DOHH2 (cell line): ENCODE measurements around the gene SAMD4A.

Experiments used
- H3F3A ChIP-seq: fragments of 200-600 bp; sonication (generic), shearing (Covaris generic); 2 replicates; pipeline ENCODE4 v1.6.0; 2016; ENCODE audit warnings: antibody characterized with exemption, mild to moderate bottlenecking; ENCODE audit not compliant: control insufficient read depth, insufficient read depth
- H3K27ac ChIP-seq: fragments of 200-600 bp; sonication (generic); 2 replicates; pipeline ENCODE4 v1.5.1; 2014; ENCODE audit warnings: low read depth, mild to moderate bottlenecking, low read length, moderate library complexity
- H3K27me3 ChIP-seq: fragments of 200-600 bp; sonication (generic); 2 replicates; pipeline ENCODE4 v1.6.1; 2014; ENCODE audit warnings: mild to moderate bottlenecking, low read length, mixed read lengths; ENCODE audit not compliant: control insufficient read depth
- H3K36me3 ChIP-seq: fragments of 200-600 bp; sonication (generic); 2 replicates; pipeline ENCODE4 v1.6.1; 2014; ENCODE audit warnings: mild to moderate bottlenecking, low read length, moderate library complexity, mixed read lengths; ENCODE audit not compliant: control insufficient read depth
- H3K4me1 ChIP-seq: fragments of 200-600 bp; sonication (generic); 2 replicates; pipeline ENCODE4 v1.6.1; 2014; ENCODE audit warnings: mild to moderate bottlenecking, low read length, mixed read lengths; ENCODE audit not compliant: control insufficient read depth
- H3K4me2 ChIP-seq: fragments of 200-600 bp; sonication (generic); 2 replicates; pipeline ENCODE4 v1.6.0; 2014; ENCODE audit warnings: mild to moderate bottlenecking, low read length, moderate library complexity
- H3K4me3 ChIP-seq: fragments of 200-600 bp; sonication (generic); 2 replicates; pipeline ENCODE4 v1.5.1; 2014; ENCODE audit warnings: mild to moderate bottlenecking, low read length, mixed read lengths
- H3K79me2 ChIP-seq: fragments of 200-600 bp; sonication (generic); 2 replicates; pipeline ENCODE4 v1.6.1; 2014; ENCODE audit warnings: mild to moderate bottlenecking, low read length, mixed read lengths; ENCODE audit not compliant: control insufficient read depth
- H3K9me2 ChIP-seq: fragments of 200-600 bp; sonication (generic); replicated peaks from 2 replicates; pipeline ENCODE4 v1.6.1; 2014; ENCODE audit warnings: mild to moderate bottlenecking, low read length, mixed read lengths; ENCODE audit not compliant: control insufficient read depth
- H3K9me3 ChIP-seq: fragments of 200-600 bp; sonication (generic); 2 replicates; pipeline ENCODE4 v1.6.1; 2014; ENCODE audit warnings: antibody characterized with exemption, low read length, mixed read lengths; ENCODE audit not compliant: control insufficient read depth, insufficient read depth
- H4K20me1 ChIP-seq: fragments of 200-600 bp; sonication (generic); 2 replicates; pipeline ENCODE4 v1.6.0; 2014; ENCODE audit warnings: low read depth, mild to moderate bottlenecking, antibody characterized with exemption, low read length, moderate library complexity; ENCODE audit not compliant: control insufficient read depth, insufficient read depth
- EZH2phosphoT487 ChIP-seq: fragments of 200-600 bp; sonication (generic); IDR thresholded peaks from 2 replicates; pipeline ENCODE4 v1.6.1; 2017; ENCODE audit warnings: borderline replicate concordance, mild to moderate bottlenecking, antibody characterized with exemption, low read length, moderate library complexity, mixed read lengths
- TF ChIP-seq, protein P1 (sequence below): fragments of 200-600 bp; sonication (generic); IDR thresholded peaks from one replicate; pipeline ENCODE4 v1.5.1; 2014; ENCODE audit warnings: antibody characterized with exemption, mild to moderate bottlenecking, low read depth, low read length; ENCODE audit not compliant: poor library complexity, severe bottlenecking

The SAMD4A gene

DNA sequence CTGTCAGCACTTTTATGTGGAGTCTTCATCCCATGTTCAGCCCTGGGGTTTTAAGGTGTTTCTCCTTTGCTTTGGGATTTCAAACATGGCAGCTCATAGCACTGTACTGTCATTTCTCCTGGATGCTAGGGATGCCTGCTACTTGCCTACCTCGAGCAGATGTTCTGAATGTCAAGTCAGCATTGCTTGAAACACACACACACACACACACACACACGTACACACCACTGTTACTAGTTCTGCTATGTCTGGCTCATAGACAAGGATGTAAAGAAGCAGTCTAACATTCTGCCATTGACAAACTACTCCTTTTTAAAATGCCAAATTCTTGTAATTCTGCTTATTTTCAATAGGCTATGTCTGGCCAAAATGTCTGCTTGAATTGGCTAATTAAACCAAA is 72.7 kb downstream of the SAMD4A start:
- Histone ChIP-seq H3K4me2 (no peak overlapping the region), H3K27me3 (peaks cover 21% of the 10 kb centered on the region; the same call in 1 of the 2 replicates), H3K4me3 (no peak overlapping the region), H3K9me3 (no peaks in the 10 kb centered on the region), H3K4me1 (no peaks in the 10 kb centered on the region), H4K20me1 (no peaks in the 10 kb centered on the region), H3K27ac (no peak overlapping the region), H3K79me2 (no peaks in the 10 kb centered on the region), H3K9me2 (no peaks in the 10 kb centered on the region), H3K36me3 (no peaks in the 10 kb centered on the region), H3F3A (no peaks in the 10 kb centered on the region)
- no peak for TF ChIP-seq EZH2phosphoT487
- TF ChIP-seq, protein P1, sequence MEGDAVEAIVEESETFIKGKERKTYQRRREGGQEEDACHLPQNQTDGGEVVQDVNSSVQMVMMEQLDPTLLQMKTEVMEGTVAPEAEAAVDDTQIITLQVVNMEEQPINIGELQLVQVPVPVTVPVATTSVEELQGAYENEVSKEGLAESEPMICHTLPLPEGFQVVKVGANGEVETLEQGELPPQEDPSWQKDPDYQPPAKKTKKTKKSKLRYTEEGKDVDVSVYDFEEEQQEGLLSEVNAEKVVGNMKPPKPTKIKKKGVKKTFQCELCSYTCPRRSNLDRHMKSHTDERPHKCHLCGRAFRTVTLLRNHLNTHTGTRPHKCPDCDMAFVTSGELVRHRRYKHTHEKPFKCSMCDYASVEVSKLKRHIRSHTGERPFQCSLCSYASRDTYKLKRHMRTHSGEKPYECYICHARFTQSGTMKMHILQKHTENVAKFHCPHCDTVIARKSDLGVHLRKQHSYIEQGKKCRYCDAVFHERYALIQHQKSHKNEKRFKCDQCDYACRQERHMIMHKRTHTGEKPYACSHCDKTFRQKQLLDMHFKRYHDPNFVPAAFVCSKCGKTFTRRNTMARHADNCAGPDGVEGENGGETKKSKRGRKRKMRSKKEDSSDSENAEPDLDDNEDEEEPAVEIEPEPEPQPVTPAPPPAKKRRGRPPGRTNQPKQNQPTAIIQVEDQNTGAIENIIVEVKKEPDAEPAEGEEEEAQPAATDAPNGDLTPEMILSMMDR, result no peak

DNA sequence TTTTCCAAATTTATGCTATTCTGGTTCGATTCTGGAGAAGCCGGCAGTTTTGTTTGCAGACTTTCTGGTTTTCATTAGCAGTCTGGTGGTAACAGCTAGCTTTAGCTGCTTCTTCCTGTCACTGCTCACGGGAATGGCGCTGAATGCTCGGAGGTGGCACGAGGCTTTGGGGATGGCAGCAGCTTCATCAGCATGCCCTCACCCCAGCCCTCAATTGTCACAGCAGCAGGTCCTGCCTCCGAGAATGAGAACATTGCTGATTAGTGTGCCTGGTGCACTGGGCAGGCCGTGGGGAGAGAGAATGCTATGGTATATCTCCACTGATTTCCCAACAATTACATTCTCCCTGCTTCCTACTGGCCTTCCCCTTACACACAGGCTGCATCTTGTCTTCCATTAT is 73.6 kb downstream of the SAMD4A start:
- Histone ChIP-seq H3K9me3 (no peaks in the 10 kb centered on the region), H3K27me3 (peaks cover 21% of the 10 kb centered on the region; the same call in 1 of the 2 replicates), H4K20me1 (no peaks in the 10 kb centered on the region), H3K4me3 (no peak overlapping the region), H3K4me2 (no peak overlapping the region), H3K4me1 (no peaks in the 10 kb centered on the region), H3K79me2 (no peaks in the 10 kb centered on the region), H3K9me2 (no peaks in the 10 kb centered on the region), H3K36me3 (no peaks in the 10 kb centered on the region), H3F3A (no peaks in the 10 kb centered on the region), H3K27ac (no peak overlapping the region)
- TF ChIP-seq EZH2phosphoT487, result no peak
- TF ChIP-seq, protein P1, result no peak

- Histone ChIP-seq H3K4me3 (no peak overlapping the region), H3F3A (no peaks in the 10 kb centered on the region), H3K9me3 (no peaks in the 10 kb centered on the region), H3K36me3 (no peaks in the 10 kb centered on the region), H3K9me2 (no peaks in the 10 kb centered on the region), H3K4me1 (no peaks in the 10 kb centered on the region), H3K79me2 (no peaks in the 10 kb centered on the region), H3K27me3 (peaks cover 26% of the 10 kb centered on the region; the same call in 1 of the 2 replicates), H4K20me1 (no peaks in the 10 kb centered on the region), H3K4me2 (no peak overlapping the region), H3K27ac (no peak overlapping the region)
- TF ChIP-seq EZH2phosphoT487, result no peak
- TF ChIP-seq, protein P1, result no peak
Measured at GRCh38 chr14:54642121-54642520, 75.2 kb downstream of the SAMD4A start.
